ENCODE results near the gene CYP39A1.

Gene CYP39A1

DNA sequence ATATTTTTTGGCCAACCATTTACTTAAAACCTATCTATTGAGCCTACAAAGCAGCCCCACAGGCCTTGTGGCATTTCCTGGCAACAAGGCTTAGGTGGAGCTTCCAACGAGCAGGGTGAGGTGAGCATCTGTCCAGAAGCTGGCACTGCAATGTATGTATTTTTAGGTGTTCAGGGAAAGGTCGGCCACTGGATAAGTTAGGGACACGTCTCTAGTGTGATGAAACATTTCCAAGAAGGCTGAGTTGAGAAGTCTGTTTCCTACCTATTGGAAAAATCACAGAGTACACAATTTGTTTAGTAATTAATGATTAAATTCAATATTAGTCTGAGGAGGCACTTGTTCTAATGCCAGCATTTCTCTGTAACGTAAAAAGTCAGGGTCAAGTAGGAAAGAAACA, 143.6 kb downstream of the CYP39A1 start:
- DNase-seq, result no peak

DNA sequence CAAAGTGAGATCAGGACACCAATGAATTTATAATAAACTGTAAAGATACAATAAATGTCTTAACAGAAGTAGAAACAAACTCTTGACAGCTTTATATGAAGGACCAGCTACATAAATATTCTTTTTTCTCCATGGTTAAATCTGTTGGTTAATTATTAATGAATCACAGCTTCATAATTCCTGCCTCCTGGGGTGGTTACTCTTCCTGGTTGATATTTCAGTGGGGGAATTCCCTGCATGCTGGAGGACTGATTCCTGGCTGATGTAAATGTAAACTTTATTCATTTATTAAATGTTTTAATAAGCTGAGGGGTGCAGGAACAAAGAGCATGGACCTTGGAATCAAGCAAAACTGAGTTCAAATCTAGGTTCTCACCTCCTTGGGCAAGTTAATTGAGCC, 145.2 kb downstream of the CYP39A1 start:
- no peak for DNase-seq

DNA sequence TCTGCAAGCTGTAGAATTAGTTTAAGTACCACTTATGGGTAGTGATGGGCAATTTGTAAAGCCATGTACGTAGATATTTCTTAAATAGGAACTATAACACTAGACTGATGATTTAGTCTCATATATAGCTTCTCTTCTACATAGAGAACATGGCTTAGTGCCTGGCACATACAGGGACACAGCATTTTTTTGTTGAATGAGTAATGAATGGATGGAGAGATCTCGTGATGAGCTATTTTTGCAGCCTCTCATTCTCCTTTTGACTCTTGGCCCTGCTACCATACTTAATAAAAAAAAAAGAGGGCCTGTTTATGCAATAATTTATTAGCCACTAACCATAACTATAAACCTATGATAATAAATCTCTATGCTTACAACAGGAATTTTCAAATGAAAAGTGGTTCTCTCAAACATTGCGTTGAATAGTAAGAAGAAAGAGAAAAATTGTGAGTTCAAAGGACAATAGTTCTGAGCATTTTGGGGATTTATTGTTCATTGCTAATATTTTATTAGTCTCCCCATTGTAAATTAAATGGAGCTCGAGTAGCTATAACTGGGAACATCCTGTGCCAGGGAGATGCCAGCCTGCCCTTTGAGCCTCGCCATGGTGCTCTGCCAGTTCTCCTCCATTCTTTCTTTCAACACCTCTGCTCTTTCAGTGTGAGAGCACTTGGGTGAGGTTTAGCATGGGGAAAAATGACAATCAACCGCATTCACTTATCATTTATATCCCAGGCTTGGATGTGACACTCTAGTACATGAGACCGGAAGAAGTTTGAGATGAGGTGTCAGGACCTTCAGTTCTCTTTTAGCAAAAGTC, 146.7 kb downstream of the CYP39A1 start:
- no peak for DNase-seq

DNA sequence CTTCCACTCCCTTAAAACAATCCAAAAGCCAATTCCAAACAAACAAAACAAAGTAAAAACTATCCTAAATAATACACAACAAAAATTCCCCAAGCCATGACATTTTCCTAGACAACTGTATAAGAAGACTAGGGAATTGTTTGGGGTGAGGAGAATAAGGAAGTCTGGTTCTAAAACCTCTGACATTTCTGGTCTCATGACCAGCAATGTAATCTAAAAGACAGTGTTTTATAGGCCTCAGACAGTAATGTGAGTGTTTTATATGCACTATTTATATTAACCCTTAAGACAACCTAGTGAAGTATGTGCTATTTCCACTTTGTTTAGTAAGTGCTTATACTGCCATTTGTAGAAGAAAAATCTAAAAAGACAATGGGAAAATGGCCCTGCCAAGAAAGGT, 148.4 kb downstream of the CYP39A1 start:
- DNase-seq, result no peak

DNA sequence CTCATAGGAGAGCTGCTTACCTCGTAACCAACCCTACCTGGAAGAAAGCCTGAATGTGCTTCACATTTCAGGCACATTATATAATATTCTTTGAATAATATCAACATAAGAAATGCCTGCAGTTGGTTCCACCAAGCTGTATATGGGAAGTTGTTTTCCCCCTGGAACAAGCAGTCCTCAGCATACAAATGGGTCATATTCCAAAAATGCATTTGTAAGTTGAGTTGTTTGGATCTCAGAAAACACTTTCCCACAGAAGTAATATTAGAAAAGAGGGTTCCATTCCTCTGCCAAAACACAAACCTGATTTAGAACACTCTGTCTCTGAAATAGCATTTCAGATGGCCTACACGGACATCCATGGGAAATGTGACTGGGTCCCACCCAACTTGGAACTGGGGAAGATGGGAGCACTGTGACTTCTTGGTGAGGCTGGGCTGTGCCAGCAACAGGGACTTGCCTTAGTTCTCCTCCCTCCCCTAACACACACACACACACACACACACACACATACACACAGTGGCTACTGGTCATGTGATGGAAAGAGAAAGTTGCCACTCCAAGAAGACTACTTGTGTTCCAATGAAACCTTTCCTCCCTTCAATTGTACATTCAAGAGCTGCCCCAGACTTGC, 150.0 kb downstream of the CYP39A1 start:
- DNase-seq, result no peak

DNA sequence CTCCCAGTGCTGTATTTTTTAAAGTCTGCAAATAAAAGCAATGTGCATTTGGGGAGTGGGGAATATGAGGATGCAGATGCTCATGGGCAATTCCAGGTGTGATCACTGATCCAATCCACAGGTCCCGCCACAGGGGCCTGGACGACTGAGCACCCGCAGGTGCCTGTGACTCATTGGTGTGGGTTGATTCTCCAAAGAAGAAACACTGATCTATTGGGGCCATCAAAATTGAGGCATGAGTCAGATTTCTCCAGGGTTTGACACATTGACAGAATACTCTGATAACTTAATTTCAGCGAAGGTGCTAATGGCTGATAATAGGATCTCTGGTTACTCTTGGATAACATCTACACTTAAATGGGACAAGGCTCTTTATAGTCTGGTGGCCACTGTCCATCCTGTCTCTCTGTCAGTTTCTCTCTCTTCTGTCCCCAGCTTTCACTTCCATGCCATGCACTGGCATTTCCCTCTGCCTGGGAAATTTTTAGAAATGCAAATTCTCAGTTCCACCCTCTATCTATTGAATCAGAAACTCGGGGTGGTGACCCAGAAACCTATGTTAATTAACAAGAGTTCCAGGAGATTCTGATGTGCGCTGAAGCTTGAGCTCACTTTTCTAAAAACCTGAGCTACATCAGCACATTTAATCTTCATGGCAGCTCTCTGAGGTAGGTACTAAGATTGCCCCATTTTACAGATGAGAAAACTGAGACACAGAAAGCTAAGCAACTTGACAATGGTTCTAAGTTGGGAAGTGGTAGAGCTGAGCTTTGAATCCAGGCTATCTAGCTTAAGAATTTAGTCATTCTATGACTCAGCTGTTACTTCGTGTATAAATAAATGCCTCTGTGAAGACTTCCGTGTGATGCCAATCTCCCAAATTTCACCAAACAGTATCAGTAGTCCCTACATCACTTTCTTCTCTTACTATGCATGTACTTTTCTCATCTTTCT, 151.2 kb downstream of the CYP39A1 start:
- DNase-seq, result no peak

DNA sequence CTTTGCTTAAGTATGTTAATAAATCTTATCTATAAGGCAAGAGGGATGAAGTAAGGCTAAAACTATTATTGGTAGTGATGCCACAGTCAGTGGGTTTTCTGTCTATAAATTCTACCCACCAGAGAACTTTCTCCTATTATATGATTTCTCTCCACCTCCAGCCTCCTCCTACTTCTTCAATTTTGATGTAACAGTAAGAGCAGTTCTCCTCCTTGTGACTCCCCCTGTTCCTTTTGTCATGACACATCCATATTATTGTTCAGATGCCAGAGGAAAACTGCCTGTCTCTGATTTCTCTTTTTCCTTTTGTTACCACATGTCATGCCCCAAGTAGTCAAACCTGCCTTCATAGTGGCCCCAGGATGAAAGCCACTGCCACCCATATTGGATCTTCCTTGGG, 152.2 kb downstream of the CYP39A1 start:
- DNase-seq, result no peak
